Suppressor macrophage treated with lipopolysaccharide for 1 hour (primary cell): ENCODE data around the gene KBTBD2.
A peak's percentile ranks its signal among the peaks of the same experiment; 100 is the strongest.
"Not testable (repeated sequence)": the region's sequence is repeated elsewhere in the genome, so short reads cannot be mapped to it uniquely, and the experiment has no call there.

Experiments used
- DNase-seq, 3 donors: peaks; one replicate each; pipeline ENCODE4 v3.0.0-alpha.2; 2020 to 2022

KBTBD2 gene

DNA sequence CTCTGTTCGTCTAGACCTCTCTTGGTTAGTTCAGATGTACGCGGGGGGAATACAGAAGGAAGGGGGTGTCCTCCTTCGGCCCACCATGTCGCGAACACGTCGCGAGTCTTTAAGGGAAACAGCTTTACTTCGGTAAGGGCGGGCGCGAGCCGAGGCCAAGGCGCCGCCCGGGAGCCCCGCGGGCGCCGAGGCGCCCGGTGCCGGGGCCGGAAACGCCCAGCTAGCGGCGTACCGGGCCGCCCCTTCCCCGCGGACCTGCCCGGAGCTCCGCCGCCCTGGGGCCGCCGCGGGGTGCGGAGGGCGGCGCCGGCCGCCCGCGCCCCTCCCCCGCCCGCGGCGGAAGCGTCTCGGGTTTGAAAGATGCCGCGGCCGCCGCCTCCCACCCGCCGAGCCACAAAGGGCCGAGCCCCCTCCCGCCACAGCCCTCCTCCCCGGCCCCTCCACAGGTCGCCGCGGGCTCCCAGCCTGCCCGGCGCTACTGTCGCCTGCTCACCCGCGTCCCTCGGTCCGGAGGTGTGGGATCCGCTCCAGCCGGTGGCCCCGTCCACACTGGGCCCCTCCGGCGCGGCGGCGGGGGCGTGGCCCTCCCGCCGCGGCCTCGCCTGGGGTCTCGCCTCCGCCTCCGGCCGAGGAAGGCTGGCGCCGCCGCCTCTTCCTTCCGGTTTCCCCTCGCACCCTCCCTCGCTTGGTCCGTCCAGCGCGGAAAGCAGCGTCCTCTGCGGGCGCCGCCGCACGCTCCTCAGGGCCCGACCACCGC, at the start of gene KBTBD2:
KBTBD2 (minus strand) TSS at position 718 of the 757 bp plus-strand sequence. CDS start 12,156 bp downstream, outside the sequence.
- peak; percentile 68 to 91 (median 88) for DNase-seq

DNA sequence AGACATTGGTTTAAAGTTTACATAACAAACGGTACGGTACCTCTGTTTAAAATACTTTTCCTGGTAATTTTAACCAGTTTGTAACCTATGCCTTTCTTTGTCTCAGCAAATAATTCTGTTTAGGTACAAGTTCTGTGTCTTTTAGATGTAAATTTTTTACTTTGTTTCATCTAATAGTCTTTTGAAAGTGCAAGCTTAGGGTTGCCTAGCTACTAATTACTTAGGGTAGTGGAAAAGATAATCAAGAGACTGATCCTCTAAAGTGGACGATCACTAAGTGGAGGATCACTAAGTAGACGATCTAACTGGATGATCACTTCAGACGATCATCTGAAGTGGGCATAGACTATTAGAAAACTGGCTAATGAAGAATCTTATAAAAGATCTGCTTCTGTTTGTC, 49.6 kb upstream of the KBTBD2 start:
- no peak for DNase-seq

DNA sequence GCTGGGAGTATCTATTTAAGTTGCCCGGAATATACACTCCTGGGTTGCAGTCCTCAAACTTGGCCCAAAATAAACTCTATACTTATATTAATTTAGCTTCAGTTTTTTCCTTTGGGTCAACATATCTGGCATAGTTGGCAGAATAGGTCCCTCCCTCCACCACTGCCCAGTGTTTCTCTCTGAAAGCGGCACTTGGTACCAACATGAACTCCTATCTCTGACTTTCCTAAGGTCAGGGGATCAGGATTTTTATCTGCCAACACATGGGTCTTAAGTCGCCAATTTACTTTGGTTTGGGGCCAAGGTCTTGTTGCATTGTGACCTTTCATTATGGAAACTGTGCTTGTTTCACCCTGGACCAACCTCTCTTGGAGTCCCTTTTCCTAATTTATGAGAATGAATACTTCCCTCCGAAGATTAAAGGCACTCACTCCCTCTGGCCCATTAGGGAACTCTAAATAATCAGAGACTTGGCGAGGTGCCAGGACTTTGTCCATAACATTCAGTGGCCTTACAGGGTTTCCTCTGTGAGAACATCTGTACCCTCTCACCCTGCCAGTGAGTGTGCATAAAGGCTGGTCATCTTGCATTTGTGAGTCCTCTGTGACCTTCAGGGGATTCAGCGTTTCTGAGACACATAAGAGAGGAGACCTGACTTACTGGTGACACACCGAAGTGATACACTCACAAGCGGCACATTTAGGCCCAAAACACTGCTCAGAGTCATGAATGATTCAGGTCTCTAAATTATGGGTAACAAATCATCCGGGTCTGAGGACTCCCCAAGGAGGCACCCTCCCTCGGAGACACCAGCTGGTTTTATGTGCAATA, 46.0 kb upstream of the KBTBD2 start:
- DNase-seq = peak; percentile 36 to 48 (median 36)

DNA sequence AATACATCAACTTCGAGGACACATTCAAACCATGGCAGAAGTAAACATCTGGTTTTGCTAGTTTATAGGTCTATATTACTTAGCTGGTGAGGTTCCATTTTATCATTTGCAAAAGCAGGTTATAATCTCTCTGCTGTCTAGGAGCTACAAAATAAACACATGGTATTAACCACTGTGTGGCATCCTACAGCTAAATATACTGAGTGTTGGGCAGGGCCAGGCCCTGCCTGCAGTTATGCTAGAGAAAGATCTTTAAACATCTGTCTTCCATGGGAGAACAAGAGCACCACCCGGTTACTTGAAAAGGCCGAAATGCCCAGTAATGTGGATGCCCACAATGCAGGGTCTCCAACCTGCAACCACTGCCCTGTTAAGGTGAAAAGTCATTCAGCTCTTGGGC, 45.1 kb upstream of the KBTBD2 start:
- DNase-seq = no peak

DNA sequence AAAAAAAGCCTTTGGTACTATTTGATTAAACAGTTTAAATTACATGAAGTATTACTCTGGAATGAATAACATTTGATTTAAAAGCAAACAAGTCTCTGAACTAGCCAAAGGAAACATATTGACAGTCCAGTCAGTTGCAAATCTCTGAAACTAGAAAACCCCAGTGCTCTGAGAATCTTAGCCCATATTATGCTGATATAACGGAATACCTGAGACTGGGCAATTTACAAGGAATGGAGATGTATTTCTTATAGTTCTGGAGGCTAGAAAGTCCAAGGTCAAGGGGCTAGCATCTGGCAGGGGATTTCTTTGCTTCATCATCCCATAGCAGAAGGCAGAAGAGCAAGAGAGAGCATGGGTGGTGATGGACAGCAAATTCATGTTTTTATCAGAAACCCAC, 44.0 kb upstream of the KBTBD2 start:
- no peak for DNase-seq

DNA sequence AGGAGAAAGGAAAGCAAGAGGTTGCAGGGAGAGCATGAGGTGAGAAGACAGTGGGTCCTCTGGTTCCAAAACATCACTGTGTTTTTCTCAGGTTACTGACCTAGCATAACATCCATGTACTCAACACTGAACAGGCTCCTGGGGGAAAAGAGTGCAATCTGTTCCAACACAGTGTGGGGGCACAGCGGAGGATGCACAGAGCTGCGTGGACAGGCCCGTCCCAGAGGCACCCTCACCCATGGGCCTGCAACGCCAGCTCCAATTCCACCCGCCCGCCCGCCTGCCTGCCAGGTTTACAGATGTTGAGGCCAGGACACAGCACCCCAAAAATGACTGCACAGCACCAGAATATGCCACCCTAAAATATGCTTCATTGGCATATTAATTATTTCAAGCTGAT, 38.8 kb upstream of the KBTBD2 start:
- DNase-seq = no peak

DNA sequence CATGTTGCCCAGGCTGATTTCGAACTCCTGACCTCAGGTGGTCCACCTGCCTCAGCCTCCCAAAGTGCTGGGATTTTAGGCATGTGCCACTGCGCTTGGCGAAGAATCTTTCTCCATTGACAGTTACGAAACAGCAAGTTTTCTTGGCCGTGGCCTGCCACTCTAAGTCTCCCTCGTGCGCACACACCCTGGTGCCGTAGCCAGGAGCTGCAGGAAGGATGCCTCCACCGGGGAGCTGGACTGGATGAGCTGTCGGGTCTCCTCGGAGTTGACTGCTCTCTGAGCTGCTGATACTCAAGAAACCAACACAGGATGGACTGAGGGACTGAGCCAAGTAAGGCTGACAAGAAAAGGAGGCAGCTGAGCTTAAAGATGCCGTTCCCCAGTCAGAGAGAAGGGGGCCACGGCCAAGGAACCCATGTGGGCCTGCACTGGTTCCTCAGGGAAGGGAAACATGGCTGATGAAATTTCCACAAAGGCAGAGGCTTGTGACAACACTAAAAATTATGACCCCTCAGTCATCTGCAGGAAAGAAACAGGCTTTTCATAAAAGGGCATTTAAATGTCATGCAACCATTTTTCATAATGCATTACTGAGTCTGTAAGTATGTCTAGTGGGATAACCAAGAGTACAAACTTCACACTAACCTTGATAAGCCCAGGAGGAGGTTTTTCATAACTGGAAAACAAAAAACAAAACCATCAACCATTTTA, 38.0 kb upstream of the KBTBD2 start:
- DNase-seq = peak in 1 of 3 donors; percentile 2

DNA sequence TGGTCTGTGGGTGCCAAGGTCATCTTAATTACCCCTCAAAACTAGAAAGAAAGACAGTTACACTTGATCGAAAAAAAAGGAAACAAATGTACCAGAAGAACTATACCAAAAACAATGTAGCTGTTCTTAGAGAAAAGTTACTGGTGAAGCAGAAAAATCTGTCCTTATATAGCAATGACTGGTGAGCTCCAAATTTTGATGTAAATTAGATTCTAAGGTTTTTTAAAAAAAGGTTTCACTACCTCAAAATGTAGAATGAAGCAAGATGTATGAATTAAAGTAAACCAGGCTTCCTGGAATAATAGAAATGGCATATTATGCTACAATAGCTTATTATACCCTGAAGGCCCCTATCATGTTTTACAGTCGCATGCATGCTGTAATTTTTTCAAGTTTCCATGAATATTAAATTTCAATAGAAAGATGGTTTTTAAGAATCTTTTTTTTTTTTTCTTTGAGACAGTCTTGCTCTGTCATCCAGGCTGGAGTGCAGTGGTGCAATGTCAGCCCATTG, 37.3 kb upstream of the KBTBD2 start:
- DNase-seq = no peak

DNA sequence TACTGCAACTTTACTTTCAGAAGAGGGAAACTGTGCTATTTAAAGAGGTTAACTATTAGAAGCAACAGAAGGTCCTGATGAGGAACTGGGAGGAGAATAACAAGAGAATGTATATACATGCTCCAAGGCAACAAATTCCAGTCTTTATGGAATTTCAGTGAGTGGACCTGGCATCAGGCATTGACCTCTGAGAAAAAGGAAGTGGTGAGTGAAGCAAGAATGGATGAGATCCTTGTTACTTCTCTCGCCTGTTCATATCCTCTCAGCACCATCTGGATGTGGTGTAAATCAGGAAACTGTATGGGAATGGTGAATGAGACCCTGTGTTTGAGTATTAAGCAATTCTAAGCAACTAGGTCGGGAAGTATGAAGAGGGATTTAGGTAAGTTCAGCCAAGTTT, 30.3 kb upstream of the KBTBD2 start:
- DNase-seq = peak; percentile 21 to 39 (median 37)

DNA sequence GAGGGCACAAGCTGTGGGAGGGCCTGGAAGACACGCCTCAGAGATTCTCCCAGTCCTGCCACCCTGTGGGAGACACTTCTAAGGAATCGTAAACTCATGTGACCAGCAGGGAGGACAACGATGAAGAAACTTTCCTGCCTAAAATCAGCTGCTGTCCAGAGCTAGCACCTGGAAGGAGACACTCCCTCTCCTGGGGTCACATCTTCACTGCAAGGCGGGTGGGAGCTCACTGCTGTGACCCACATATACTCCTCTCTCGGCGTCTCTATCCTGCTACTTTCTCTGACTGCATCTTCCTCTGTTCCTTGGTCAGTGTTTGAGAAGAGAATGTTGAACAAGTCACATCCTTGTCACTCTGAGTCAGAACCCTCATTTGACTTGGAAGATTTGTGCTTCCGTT, 25.4 kb upstream of the KBTBD2 start:
- not testable (repeated sequence) for DNase-seq

DNA sequence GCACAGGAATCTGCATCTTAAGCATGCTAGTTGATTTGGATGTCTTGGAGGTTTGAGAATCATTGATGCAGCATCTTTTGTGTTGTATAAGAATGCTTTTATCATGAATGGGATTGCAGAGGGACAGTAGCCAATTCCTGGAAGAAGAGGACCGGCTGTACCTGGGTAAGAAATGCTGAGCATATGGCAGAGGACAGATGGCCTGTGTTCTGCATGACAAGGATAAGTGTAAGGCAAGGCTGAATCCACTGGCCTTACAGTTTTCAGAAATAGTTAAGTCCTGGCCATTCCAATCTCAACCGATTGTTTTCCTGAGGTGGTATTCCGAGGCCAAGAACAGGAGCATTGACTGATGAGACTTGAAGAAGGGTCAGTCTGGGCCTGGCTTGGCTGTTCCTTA, 24.4 kb upstream of the KBTBD2 start:
- DNase-seq = no peak

DNA sequence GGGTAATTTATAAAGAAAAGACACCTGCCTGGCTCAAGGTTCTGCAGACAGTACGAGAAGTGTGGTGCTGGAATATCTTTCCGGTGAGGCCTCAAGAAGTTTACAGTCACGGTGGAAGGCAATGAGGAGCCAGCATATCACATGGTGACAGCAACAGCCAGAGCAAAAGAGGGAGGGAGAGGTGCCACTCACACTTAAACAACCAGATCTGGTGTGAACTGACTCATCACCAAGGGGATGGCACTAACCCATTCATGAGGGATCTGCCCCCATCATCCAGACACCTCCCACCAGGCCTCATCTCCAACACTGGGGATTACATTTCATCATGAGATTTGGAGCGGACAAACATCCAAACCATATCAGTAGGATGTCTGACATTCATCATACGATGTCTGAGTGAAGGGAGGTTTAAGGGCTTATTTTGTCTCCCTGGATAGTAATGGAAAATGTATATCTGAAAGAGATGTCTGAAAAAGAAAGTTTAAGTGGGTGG, 23.5 kb upstream of the KBTBD2 start:
- DNase-seq = no peak

DNA sequence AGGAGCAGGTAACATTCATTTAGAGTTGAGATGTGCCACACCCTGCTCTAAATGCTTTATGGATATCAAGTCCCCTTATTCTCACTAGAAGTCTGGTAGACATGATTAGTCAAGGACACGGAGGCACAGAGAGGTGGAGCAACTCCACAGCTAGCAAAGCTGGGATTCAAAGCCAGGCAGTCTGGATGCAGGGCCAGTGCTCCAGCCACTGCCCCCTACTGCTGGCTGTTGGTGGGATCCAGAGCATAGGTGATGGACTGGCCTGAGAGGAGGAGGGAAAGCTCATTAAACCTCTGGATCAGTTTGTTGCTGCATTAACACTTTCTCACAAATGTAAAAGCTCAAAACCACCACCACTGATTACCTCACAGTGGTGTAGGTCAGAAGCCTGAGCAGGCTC, 22.6 kb upstream of the KBTBD2 start:
- peak in 1 of 3 donors; percentile 16 for DNase-seq

DNA sequence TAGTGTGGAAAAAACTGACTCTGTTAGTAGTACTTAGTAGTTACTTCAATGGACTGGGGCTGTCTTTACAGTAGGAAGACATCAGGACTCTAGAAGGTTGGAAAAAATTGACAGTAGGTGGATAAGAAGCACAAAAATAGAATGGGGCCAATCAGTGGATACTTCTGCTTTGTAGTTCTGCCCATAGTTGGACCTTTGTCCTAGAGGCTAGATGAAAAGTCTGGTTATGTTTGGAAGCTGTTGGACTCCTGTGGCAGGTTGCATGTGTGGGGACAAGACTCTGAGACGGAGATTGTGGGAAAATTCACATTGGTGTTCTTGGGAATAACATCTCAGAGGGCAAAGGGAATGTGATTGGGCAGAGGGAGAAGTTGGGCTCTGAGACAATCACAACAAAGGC, 18.6 kb upstream of the KBTBD2 start:
- no peak for DNase-seq

DNA sequence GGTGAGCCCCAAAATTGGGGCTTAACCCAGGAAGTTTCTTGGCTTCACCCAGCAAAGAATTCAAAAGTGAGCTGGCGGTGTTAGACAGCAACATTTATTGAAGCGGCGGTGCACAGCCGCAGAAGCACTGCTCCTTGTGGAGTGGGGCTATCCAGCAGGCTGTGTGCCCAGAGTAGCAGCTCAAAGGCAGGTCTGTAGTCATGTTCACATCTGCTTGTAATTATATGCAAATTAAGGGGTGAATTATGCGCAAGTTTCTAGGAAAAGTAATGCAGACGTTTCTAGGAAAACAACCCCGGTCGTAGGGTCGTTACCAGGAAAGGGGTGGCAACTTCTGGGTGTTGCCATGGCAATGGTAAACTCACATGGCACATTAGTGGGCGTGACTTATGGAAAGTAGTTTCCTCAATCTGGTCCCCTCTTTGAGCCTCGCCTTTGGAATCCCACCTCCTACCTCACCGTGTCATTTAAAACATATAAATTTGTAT, 13.7 kb upstream of the KBTBD2 start:
- DNase-seq = peak; percentile 63 to 84 (median 68)

DNA sequence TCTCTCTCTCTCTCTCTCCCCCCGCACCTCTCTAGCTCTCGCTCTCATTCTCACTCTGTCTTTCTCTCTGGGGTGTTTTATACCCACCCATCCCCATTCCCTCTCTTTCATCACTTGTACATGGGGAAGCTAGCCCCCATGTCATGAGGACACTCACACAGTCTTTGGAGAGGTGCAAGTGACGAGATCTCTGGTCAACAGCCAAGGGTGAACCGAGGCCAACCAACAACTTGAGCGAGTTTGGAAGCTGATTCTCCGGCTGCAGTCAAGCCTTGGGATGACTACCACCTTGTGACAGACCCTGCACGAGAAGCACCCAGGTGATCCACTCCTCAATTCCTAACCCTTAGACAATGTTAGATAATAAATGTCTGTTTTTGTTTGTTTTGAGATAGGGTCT, 10.1 kb upstream of the KBTBD2 start:
- no peak for DNase-seq

DNA sequence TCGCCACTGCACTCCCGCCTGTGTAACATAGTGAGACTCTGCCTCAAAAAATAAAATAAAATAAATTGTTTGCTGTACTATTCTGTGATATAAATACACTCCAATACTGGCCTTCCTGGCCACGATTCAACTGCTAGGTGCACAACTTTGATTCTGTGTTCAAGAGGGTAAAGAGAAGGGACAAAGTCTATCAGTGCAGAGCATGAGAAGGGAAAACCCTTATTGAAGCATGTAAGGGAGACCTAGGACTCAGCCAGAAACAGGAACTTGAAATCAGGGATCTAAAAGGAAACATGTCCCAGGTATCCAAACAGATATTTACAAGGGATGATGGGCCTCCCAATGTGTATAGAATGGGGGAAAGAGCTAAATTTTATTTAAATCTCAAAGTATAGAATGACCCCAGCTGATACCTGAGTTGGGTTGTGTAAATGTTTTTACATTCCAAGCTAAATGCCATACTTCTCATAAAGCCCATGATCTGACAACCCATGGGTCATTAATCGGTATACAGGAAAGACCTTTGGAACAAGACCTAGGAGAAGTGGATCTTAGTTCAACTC, 9.0 kb upstream of the KBTBD2 start:
- DNase-seq = no peak

DNA sequence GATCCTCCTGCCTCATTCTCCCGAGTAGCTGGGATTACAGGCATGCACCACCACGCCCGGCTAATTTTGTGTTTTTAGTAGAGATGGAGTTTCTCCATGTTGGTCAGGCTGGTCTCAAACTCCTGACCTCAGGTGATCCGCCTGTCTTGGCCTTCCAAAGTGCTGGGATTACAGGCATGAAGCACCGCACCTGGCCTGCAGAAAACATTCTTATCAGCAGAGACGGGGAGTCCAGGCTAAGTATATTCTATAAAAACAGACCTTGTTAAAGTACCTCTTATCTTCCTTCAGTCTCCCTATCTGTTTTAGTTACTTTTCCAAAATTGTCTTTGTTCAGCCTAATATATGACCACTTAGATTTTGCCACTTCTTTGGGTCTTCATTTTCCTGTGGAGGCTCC, 5.8 kb upstream of the KBTBD2 start:
- not testable (repeated sequence) for DNase-seq

DNA sequence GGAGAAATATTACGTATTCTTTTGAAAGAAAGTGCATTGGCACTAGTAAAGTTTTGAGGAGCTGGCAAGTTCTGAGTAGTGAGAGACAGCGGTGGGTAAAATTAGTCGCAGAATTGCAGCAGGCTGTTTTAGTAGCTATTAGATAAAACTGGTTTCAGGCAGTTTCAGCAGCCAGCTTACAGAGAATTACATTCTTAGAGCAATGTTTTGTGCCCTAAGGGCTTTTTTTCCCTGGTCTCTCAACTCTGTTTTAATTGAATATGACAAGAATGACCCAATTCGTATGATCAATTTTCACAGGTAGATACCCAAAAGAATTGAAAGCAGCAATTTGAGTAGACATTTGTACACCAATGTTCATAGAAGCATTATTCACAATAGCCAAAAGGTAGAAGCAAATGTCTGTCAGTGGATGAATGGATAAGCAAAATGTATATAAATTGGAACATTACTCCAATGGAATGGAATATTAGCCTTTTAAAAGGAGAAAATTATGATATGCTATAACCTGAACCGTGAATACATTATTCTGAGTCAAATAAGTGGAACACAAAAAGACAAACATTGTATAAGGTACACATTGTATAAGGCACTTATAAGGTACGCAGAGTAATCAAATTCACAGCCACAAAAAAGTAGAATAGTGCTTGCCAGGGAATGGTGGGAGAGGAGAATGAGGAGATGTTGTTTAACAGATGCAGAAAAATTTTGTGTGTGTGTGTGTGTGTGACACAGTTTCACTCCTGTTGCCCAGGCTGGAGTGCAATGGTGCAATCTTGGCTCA, 5.2 kb upstream of the KBTBD2 start:
- DNase-seq = no peak

DNA sequence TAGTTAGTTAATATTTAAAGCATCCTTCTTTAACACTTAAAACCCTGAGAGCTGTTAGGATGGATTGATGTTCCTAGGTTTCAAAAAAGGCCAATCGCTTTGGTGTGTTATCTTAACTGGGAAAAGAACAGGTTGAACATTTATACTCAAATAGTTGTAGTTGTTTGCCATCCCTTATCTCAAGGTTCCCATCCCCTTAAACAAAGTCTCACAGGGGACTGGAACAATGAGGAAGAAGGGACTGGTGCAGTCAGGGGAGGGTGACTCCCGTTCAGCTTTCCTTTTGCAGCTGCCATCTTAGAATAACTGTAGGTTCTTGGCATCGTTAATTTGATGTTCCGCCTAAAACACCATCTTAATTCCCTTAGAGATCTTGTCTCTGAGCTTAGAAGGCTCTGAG, 2.6 kb upstream of the KBTBD2 start:
- no peak for DNase-seq

DNA sequence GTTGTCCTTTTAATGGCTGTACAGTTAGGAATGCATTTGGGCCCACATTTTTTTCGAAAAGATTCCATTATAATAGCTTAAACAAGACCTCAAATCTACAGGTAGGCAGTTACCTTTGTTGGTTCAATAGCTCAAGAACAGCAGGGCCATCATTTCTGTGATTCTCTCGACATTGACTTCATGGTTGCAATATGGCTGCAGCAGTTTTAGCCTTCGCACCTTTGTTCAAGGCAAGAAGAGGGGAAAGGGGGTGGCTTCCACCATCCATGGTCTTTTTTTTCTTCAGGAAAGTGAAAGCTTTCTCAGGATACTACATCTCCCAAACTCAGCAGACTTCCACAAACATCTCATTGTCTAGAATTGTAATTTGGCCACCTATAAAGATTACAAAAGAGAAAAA, 2.2 kb upstream of the KBTBD2 start:
- no peak for DNase-seq

DNA sequence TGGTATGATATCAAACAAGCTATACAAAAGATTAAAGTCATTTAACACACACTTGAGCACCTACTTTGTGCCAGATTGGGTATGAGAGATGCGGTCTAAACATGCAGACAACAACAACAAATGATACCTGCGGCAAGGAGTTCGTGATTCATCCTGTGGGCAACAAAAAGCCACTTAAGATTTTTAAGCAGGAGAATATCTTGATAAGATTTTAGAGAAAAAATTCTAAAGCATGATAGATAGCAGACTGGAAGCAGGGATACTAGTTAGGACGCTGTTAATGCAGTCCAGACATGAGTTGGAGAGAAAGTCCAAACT, 1.6 kb upstream of the KBTBD2 start:
- DNase-seq = no peak
